A673 (cell line): ENCODE data around the gene MMD. TPM values are rescaled to one million over a fixed set of nuclear protein-coding genes. Genes with fewer than 3 reads are reported as not detected.
A peak's percentile ranks its signal among the peaks of the same experiment; 100 is the strongest.

Experiments
- BruUV-seq: library from RNA; stranded (reverse); fragments of 400-500 nt; replicated peaks from 2 replicates; lab custom pipeline; 2021; lab: Mats Ljungman, UMichigan
- CTCF ChIA-PET: fragments of 300-600 bp; sonication (Branson Sonifier 250); formaldehyde crosslinking; loops from one replicate; lab custom pipeline; 2022; ENCODE audit warnings: antibody characterized with exemption; lab: Charles Lee
- POLR2A ChIA-PET: fragments of 300-600 bp; sonication (Branson Sonifier 250); formaldehyde crosslinking; loops from one replicate; lab custom pipeline; 2022; ENCODE audit warnings: antibody characterized with exemption; ENCODE audit not compliant: low non-redundant PET; lab: Charles Lee
- DNase-seq: peaks from one replicate; pipeline ENCODE4 v3.0.0-alpha.2; 2015; ENCODE audit warnings: low spot score
- H3K27ac ChIP-seq: fragments of 200-600 bp; sonication (generic); 2 replicates; pipeline ENCODE4 v1.5.1; 2016; ENCODE audit warnings: mixed run types, low read depth, mild to moderate bottlenecking, mixed read lengths, antibody characterized with exemption, low read length; ENCODE audit not compliant: poor library complexity, severe bottlenecking
- H3K27me3 ChIP-seq: fragments of 200-600 bp; sonication (generic); replicated peaks from 2 replicates; pipeline ENCODE4 v1.6.1; 2017; ENCODE audit warnings: mixed run types, low read depth, mild to moderate bottlenecking, mixed read lengths, antibody characterized with exemption, low read length; ENCODE audit not compliant: insufficient read depth, poor library complexity
- H3K36me3 ChIP-seq: fragments of 200-600 bp; sonication (generic); 2 replicates; pipeline ENCODE4 v1.6.1; 2016; ENCODE audit warnings: mixed run types, mild to moderate bottlenecking, mixed read lengths, antibody characterized with exemption, low read length; ENCODE audit not compliant: insufficient read depth, poor library complexity, severe bottlenecking
- H3K4me1 ChIP-seq: fragments of 200-600 bp; sonication (generic); 2 replicates; pipeline ENCODE4 v1.6.1; 2017; ENCODE audit warnings: mixed run types, mild to moderate bottlenecking, mixed read lengths, antibody characterized with exemption, low read length; ENCODE audit not compliant: insufficient read depth, poor library complexity, severe bottlenecking
- H3K4me3 ChIP-seq: fragments of 200-600 bp; sonication (generic); 2 replicates; pipeline ENCODE4 v1.5.1; 2016; ENCODE audit warnings: low read depth, mixed run types, mild to moderate bottlenecking, mixed read lengths, low read length; ENCODE audit not compliant: poor library complexity, severe bottlenecking
- H3K9me3 ChIP-seq: fragments of 200-600 bp; sonication (generic); 2 replicates; pipeline ENCODE4 v1.6.1; 2016; ENCODE audit warnings: mixed run types, low read depth, mild to moderate bottlenecking, mixed read lengths, antibody characterized with exemption, low read length; ENCODE audit not compliant: poor library complexity, severe bottlenecking
- CTCF ChIP-seq: fragments of 300-800, 200-600 bp; sonication (generic); conservative IDR thresholded peaks from 2 replicates; pipeline ENCODE4 v1.5.1; 2017; ENCODE audit warnings: low read depth, mild to moderate bottlenecking, antibody characterized with exemption, low read length, moderate library complexity, mixed read lengths
- EZH2 ChIP-seq: fragments of 200-600 bp; sonication (generic); IDR thresholded peaks from 2 replicates; pipeline ENCODE4 v1.6.1; 2017; ENCODE audit warnings: borderline replicate concordance, low read depth, mild to moderate bottlenecking, mixed read lengths, antibody characterized with exemption, low read length; ENCODE audit not compliant: poor library complexity, severe bottlenecking
- intact Hi-C: fragments of 100-400 bp; cut with micrococcal nuclease; formaldehyde crosslinking; loops from one replicate; pipeline ENCODE4 v1.10.0; 2022; ENCODE audit not compliant: unreplicated experiment
- total RNA-seq: library from RNA; stranded (reverse); gene quantifications from 2 replicates; pipeline ENCODE4 v1.2.3, GENCODE V29; 2021

Gene MMD
- total RNA-seq, 1 experiment from 2014 or later: 24.9 TPM

GRCh38 chr17:55420776-55421178 lies 858 bp downstream of the MMD start:
- CTCF ChIA-PET: no interaction called here
- Histone ChIP-seq H3K27me3 (peaks cover 11% of the 10 kb centered on the region), H3K27ac (peak overlapping the region; percentile 79), H3K4me1 (peaks cover 13% of the 10 kb centered on the region), H3K9me3 (no peaks in the 10 kb centered on the region), H3K4me3 (peak overlapping the region; percentile 75), H3K36me3 (no peaks in the 10 kb centered on the region)
- POLR2A ChIA-PET: no interaction called here
- intact Hi-C loops: no loop called here
- peak; percentile 32 for DNase-seq
- TF ChIP-seq EZH2: no peak
- TF ChIP-seq CTCF: no peak
- BruUV-seq: no TSS peak

DNA sequence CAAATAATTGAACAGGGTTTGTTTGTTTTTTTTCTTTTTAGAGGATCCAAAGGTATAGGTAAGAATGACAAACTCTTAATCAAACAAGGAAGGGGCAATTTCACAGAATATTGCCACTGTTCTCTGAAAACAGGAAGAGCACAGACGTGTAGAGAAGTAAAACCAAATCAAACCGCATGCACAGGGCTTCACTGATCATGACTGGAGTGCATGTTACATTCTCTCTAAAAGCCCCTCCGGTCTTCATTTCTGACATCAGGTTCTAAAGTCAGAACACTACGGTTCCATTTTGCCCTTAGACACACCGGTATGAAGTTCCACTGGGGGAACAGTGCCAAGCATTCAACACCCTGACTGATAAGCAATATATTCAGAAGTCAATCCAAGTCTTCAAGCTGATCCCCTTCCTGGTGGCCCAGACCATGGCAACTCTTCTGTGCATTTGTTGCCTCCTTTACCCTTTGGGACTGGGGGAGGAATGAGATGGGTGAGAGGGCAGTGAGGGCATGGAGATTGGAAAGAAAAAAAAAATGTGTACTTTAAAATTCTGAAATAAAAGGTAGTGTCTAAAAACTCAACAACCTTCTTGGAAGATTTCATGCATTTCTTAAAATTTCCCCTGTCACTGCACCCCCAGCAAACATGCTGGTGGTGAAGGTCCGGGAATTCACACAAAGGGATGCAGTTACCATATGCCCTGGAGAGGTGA lies 1.4 kb downstream of the MMD start:
- Histone ChIP-seq H3K4me3 (peak overlapping the region; percentile 75), H3K4me1 (peaks cover 13% of the 10 kb centered on the region), H3K9me3 (no peaks in the 10 kb centered on the region), H3K27ac (peak overlapping the region; percentile 79), H3K27me3 (peaks cover 11% of the 10 kb centered on the region), H3K36me3 (no peaks in the 10 kb centered on the region)
- TSS peak; percentile 25 for BruUV-seq
- ChIA-PET POLR2A (no interaction called here), CTCF (no interaction called here)
- no peak for TF ChIP-seq CTCF
- intact Hi-C loops: no loop called here
- no peak for DNase-seq

DNA sequence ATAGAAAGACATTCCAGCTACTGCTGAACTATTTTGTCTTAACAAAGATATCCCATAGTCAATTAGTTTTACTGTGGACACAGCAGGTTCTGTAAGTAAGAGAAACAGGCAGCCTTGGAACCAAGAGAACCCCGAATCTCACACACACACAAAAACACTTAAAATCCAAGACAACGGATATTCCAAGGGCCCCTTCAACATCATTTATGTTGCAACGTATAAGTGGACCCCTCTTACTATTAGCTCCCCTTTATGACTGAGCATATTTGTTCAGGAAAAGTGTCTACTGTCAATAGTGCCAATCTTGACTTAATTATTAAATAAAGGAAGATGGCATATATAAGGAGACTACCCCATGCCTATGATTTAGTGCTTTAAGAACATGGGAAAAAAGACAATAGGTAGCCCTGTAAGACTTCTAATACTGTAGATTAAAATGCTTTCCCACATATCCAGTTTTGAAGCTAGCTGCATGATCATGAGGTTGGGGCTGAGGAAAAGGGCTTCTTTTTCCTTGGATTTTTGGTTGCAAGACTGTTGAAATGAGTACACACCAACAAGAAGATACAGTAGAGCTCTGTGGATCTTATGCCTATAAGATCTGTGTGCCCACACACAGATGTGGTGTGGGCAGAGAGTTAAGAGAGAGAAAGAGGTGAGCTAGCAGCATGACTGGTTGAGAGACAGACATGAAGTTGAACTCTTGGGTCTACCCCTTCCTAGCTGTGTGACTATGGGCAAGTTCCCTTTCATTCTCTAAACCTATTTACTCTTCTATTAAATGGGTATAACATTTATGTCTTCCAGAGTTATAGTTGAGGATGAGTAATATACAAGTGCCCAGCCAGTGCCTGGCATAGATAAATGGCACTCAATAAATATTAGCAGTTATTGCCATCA lies 3.0 kb downstream of the MMD start:
- Histone ChIP-seq H3K4me1 (peaks cover 13% of the 10 kb centered on the region), H3K27ac (no peak overlapping the region), H3K36me3 (peaks cover 6% of the 10 kb centered on the region), H3K27me3 (peaks cover under 1% of the 10 kb centered on the region), H3K9me3 (no peaks in the 10 kb centered on the region), H3K4me3 (no peak overlapping the region)
- POLR2A ChIA-PET: no interaction called here
- intact Hi-C loops: no loop called here
- DNase-seq: no peak
- no peak for TF ChIP-seq EZH2
- no TSS peak for BruUV-seq
- CTCF ChIA-PET: no interaction called here
